RPMI8226 (cell line): ENCODE results near the gene OTOP3.
A peak's percentile ranks its signal among the peaks of the same experiment; 100 is the strongest.
"Not testable (repeated sequence)": the region's sequence is repeated elsewhere in the genome, so short reads cannot be mapped to it uniquely, and the experiment has no call there.

Experiments
- DNase-seq: peaks from one replicate; pipeline ENCODE4 v3.0.0-alpha.2; 2015

The OTOP3 gene

DNA sequence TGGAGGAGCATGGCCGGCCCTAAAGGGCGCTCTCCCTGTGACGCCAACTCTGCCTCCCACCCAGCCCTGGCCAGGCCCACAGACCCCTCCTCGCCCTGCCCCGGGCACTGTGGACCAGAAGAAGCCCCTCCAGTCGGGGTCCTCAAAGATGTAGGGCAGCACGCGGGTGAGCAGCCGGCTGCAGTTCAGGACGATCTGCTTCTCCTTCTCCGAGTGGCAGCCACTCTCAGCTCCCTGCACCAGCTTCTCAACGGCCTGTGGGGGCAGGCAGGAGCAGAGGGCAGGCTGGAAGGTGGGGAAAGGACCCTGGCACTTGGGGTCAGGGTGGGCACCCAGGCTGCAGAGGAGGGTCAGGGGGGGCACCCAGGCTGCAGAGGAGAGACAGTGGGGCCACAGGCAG is 28.0 kb downstream of the OTOP3 start:
- no peak for DNase-seq

DNA sequence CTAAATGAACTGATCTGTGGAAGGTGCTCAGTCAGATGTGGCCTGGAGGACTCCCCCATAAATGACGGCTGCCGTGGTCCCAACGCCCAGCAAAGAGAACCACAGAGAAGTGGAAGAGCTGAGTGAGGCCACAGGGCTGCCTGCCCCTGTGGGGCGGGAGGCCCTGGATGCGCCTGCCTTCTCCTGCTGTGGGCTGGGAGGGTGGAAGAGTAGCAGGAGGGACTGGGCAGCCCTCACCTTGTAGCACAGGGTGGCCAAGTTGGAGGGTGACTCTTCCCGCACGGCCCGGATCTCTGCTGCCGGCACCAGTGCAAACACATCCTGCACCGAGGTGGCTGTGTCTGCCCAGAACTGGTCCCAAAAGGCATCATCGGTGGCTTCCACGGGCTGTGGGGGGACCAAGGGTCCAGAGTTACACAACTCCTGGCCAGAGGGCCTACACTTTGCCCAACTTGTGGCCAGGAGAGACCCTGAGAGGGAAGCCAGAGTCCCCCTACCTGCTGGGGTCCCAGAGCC is 28.6 kb downstream of the OTOP3 start:
- no peak for DNase-seq

DNA sequence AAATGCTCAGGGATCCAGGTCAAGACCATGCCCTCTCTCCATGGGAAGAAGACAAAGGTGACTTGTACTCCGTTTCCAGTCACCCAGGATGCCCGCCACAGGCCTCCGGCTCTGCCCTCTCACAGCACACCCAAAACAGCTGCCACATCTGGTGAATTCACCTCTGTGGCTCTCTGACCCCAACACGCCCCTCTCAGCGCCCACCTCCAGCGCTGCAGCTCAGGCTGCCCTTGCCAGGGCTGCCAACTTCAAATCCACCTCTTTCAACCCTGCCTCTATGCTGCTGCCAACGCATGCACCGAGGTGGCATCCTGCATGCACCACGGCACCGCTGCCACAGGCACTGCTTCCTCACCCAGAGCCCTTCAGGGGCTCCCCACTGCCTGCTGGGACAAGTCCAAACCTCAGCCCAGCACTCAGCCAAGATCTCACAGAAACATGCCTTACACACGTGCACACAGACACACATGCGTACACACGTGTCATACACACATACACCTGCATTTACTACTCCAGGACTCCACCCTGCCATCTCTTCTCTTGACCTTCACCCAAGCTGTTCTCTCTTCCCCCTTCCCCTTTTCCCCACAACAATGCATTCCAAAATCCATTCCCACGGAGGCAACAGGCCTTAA is 29.4 kb downstream of the OTOP3 start:
- no peak for DNase-seq

DNA sequence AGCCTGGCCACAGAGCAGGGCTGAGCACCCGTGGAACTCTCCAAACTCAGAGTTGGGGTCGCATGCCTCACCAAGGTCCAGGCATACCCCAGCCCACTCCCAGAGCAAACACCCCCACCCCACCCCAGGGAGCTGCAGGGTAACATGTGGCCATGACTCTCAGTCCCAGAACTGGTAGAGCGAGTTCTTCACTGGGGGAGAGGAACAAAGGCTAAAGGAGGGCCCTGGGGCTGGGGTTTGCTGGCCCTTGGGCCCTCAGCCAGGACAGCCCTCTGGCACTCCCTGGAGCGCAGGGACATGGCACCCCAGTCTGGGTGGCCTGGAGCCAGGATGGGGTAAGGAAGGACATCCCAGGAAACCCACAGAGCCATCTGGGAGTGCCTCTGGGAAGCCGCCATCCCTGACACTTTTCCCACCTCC is 32.7 kb downstream of the OTOP3 start:
- DNase-seq = no peak

DNA sequence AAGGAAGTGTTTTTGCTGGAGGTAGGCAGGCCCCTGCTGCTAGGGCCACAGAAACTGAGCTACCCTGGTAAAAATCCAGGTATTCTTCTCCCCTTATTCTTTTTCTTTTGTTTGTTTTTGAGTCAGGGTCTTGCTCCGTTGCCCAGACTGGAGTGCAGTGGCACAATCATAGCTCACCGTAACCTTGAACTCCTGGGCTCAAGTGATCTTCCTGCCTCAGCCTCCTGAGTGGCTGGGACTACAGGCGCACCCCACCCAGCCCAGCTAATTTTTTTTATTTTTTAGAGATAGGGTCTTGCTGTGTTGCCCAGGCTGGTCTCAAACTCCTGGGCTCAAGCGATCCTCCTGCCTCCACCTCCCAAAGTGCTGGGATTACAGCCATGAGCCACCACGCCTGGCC is 33.8 kb downstream of the OTOP3 start:
- not testable (repeated sequence) for DNase-seq

DNA sequence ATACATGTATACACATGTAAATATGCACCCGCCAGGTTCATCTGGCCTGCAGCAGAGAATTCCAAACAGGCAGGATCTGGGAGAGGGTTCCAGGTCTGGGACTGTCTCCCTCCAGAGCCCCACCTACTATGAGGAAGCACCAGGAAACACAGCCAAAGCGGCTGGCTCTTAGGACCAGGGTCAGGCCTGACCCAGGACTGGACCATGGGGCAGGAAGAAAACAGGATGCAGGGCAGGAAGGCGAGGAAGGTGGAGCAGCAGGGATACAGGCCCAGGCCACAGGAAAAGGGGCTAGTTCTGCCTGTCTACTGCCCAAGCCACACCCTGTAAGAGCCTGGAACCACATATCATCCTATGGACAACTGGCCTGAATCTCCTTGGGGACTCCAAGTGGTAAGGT is 34.7 kb downstream of the OTOP3 start:
- no peak for DNase-seq

DNA sequence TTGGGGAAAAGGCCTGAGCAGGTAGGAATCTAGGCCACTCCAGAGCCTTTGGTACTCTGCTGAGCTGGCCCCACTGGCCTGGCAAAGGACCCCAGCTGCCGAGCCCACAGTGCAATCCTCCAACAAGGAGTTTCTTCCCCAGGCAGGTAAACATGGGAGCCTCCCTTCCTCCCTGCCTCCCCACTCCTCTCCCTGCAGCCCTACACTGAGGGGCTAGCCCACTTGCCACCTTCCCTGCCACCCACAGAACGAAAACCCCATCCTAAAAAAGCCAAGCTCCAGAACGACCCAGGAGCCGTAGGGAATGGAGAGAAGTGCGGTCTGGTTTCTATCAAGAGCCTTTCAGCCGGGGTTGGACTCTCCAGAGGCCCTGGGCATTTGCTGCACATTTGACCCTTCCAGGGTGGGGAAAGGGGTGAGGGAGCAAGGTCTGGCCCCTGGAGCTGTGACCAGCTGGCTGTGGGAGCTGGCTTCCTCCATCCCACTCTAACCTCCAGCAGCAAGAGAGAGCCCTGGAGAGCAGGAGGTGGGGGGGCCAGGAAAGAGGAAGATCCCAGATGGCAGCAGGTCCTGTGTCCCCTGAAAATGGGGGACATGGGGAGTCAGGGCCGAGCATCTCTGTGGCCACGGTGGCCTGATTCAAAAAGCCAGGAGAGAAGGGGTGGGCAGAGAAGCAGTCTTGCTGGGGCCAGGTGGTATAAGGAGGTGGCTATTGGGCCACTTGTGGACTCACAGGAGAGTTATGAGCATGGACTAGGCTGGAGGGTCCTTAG is 35.6 kb downstream of the OTOP3 start:
- DNase-seq = no peak

DNA sequence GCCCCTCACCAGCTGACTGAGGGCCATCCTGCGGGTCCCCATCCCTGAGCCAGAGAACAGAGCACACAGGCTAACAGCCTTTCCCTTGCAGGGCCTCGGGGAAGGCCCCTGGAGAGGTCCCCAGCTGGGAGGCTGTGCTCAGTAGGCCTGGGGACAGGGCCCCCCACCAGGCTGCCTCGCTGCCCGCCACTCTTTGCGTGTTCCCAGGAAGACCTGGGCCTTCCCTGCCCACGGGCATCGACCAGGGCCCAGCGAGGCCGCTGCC is 36.1 kb downstream of the OTOP3 start:
- DNase-seq = peak; percentile 20

DNA sequence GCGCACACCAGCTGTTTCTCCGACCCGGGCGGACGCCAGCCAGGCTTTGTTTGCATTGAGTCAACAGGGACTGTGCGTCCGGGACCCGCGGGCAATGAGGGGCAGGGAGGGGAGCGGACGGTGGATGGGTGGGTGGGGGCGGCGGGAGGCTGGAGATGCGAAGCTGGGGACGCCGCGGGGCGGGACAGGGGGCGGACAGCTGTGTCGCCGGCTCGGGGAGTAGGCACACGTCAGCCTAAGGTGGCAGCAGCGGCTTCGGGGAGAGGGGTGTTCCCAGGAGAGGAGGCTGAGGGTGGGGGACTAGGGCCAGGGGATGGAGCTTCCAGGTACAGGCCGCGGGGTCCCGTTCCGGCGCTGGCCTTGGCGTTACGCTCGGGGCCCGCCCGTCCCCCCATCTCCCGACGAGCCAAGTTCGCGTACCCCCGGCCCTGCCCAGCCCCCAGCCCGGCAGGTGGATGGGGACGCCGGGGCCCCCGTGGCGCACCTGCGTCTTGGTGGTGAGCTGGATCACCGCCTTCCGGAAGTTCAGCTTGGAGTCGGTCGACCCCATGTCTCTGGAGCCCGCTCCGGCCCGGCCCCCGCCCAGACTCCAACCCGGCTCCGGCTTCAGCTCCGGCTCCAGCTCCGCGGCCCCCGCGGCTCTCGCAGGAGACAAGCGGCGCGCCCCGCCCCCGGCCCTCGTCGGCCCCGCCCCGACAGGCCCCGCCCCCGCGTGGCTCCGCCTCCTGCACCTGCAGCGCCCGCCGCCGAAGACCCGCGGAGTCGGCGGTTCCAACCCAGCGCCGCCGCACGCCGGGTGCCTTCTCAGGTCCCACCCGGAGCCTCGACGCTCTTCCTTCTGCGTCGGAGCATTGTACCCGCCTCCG is 36.6 kb downstream of the OTOP3 start, which contains the start of gene HID1:
Gene HID1, minus strand, starts transcription at position 653 of the 866 bp plus-strand sequence. Its CDS starts 103 bp downstream, at position 550.
- peak; percentile 86 for DNase-seq

DNA sequence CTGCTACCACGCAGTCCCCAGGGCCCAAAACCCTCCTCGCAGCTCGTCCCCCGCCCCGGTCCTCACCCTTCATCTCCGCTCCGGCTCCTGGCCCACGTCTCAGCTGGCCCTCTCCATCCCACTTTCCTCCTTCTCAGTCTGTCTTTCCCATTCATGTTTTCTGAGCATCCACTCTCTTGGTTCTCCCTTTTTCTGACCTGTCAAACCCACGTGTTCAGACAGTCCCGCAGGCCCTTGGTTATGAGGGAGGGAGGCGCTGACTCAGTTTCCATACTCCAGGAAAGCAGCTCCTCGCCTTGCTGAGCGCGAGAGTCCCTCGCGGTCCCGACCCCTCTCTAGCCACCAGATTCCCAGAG is 37.3 kb downstream of the OTOP3 start:
- no peak for DNase-seq

DNA sequence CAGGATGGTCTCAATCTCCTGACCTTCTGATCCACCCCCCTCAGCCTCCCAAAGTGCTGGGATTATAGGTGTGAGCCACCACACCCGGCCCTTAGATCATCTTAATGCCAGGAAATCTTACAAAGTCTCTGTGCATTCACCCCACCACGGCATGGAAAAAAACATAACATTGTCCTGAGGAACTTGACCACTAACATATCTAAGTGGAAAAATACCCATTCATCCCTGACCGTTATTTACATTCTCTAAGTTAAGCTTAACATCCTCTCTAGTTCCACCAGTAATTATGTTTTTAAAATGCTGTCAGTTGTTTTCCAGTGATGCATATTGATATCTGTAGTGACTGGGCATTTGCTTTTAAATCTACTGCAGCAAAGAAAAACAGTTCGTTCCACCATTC is 40.2 kb downstream of the OTOP3 start:
- DNase-seq = no peak

DNA sequence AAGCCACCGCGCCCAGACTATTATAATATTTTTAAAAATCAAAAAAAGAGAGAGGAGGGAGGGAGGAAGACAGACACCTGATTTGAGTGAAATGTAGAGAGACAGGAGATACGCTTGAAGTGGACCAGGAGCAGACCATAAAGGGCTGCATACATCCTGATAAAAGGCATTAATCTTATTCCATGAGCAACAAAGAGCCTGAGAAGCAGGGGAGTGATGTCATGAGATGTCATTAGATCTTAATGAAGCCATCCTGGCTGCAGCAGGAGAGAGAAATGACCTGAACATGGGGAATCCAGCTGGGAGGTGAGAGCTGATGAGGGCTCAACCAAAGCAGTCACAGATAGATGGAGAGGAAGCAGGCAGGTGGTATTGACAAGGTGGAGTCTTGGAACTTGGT is 42.1 kb downstream of the OTOP3 start:
- no peak for DNase-seq

DNA sequence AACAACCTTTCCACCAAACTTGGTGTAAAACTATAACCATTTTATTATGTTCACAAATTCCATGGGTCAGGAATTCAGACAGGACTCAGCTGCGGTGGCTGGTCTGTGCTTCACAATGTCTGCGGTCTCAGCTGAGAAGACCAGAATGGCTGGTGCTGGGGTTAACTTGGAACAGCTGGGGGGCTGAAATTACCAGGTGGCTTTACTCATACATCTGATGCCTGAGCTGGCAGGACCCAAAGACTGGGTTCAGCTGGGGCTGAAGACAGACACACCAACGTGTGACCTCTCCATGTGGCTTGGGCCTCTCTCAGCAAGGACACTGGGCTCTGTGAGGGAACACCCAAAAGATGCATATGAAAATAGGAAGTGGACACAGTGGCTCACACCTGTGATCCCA is 42.5 kb downstream of the OTOP3 start:
- DNase-seq = no peak

DNA sequence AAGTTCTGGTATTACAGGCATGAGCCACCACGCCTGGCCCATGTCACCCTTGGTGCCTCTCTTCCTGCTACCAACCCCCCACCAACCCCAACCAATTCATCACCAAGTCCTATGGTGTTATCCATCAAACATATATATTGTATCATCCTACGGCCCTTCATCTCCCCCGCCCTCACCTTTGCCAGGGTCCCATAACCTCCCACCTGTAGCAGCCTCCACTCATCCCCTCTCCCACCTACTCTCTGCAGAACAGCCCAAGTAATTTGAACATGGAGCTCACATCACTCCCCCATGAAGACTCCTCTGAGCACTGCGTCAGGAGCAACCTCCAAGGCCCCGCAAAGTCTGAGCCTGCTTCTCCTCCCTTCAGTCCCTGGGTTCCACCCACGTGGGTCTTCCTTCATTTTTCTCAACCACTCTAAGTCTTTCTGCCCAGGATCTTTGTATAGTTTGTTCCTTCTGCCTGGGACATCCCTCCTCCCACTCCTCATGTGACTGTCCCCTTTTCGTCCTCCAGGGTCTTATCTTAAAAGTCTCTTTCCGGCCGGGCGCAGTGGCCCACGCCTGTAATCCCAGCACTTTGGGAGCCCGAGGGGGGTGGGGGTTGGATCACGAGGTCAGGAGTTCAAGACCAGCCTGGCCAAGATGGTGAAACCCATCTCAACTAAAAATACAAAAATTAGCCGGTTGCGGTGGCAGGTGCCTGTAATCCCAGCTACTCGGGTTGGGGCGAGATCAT is 43.9 kb downstream of the OTOP3 start:
- no peak for DNase-seq

DNA sequence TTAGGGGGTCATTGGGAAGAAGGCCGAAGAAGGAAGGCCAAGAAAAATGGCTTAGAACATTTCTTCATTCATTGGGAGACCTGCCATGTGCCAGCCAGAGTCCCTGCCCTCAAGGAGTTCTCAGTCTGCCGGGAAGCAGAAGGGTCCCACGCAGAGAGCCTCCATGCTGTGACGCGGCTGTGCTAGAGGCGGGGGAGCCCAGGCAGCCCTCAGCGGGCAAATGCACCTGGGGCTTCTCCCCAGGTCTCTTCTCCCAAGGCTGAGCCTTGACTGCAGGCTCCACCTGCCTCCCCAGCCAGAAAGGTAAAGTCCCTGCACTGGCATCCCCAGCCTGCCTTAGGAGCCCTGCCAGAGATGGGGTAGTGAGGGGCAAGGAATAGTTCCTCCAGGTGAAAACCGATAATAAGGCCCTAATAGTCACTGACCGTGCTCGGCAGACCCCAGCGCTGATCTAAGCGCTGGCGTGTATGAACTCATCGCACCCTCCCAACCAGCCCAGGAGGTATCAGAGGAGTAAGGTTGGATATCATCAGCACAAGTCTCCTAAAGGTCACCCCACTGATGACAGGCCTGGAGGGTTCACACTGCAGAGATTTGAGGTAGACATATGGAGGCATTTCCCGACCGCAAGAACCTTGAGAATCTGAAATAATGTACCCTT is 45.8 kb downstream of the OTOP3 start:
- DNase-seq = no peak

DNA sequence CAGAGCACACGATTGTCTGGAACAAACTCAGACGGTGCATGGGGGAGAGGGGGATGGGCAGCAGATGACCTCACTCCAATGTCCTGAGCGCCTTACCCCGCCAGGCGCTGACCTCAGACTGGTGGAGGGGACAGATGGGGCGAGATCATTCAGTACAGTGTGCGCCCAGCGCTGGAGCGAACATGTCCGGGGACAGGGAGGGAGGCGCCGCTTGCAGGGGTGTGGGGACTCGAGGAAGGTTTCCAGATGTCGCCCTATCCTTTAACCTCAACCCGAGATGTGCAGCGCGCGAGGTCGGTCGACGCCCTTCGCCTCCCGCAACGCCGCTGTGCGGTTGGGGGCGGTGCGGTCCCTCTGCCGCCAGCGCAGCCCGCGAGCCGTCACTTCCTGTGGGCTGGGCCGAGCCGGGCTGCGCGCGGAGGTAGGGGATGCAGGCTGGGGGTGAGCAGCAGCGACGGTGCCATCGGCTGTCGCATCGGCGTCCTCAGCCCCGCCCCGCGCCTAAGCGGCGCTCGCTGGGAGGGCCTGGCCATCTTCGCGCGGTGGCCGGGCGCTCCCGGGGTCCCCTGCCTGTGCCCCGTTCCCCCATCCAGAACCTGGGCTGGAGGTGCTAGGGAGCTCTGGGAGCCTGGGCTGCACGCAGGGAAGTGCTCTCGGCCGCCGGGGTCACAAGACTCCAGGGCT is 46.4 kb downstream of the OTOP3 start:
- peak; percentile 88 for DNase-seq

DNA sequence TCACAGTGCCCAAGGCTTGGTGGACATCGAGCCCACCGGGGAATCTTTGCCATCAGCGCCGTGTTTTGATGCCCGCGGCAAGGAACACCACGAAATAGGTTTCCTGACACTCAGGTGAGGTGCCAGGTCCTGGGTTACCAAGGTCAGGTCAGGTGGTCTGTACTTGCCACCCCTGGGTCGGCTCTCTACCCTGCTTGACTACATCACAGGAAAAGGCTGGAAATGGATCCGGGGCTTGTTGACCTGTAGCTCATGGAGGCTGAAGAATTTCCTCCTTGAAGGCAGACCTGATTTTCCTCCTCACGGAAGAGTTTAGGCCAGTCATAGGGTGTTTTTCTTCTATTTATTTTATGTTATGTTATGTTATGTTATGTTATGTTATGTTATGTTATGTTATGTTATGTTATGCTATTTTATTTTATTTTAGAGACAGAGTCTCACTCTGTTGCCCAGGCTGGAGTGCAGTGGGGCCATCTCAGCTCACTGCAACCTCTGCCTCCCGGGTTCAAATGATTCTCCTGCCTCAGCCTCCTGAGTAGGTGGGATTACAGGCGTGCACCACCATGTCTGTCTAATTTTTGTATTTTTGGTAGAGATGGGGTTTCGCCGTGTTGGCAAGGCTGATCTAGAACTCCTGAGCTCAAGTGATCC is 47.1 kb downstream of the OTOP3 start:
- DNase-seq = peak; percentile 15

DNA sequence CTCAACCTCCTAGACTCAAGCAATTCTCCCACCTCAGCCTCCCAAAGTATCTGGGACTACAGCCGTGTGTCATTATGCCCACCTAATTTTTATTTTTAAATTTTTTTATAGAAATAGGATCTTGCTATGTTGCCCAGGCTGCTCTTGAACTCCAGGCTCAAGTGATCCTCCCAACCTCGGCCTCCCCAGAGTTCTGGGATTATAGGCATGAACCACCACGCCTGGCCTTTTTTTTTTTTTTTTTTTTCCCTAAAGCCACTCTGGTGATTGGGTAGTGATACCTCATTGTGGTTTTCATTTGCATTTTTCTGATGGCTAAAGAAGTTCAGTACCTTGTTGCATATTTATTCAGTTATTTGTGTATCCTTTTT is 50.5 kb downstream of the OTOP3 start:
- no peak for DNase-seq

DNA sequence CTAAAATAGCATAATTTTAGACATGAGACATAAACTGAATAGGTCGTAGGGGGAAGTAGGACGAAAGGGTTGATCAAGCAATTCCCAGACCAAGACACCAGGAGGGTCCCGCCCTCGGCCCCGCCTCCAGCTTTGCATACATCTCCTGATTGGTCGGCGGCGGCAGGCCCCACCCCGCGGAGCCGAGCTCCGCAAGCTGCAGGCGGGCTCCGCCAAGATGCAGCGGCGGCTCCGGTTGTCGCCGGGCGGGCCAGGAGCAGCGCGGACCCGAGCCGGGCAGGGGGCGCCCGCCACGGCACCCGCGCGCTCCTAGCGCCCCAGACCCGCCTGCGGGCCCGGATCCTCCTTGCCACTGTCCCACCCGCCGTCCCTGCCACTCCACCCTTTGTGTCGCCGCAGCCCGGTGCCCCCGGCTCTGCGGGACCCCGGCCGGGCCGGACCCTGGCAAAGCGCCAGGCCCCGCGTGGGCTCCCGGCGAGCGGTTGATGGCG is 51.8 kb downstream of the OTOP3 start, which contains the start of gene CDR2L:
Gene CDR2L, plus strand, starts transcription at position 215 of the 491 bp plus-strand sequence. CDS start 412 bp downstream, outside the sequence.
- DNase-seq = peak; percentile 97

DNA sequence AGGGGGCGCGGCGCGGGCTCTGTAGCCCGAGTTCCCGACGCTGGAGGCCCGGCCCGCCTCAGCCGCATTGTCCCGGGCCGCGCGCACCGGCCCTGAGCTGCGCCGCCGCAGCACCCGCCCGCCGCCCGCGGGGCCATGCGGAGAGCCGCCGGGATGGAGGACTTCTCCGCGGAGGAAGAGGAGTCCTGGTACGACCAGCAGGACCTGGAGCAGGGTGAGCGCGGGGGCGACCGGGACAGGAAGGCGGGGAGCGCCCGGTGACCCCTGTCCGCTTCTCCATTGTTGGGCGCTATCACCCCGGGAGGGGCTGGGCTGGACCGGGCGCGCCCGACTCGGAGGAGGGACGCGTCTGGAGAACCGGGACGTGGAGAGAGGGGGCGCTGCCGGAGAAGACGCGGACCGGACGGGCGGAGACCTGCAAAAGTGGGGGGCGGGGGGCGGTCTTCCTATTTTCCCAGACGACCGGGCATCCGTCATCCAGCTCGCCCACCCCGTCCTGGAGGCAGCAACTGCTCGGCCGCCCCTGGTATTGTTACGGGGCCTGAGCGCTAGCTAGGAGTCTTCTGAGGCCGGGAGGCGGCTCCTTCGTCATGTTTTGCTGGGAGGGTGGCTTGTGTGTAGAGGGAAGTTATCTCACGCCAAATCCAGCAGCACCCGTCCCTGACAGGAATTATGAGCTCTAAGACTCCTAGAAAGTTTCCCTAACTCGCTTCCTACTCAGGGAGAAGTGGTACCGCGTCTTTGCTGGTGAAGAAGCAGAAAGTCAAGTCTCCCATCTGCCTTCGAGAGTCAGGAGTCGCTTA is 52.4 kb downstream of the OTOP3 start:
- peak; percentile 61 for DNase-seq
